Tibial nerve (tissue), 4 donors: ENCODE measurements around the gene KLF13.

Source experiments
- EP300 ChIP-seq, 2 donors: sonication (generic); formaldehyde crosslinking; IDR thresholded peaks; one replicate each; pipeline ENCODE4 v1.6.1; 2017; ENCODE audit warnings: antibody characterized with exemption in 2 of 2, mild to moderate bottlenecking in 1 of 2
- POLR2A ChIP-seq, 2 donors: fragments of 450-650 bp; IDR thresholded peaks; one replicate each; pipeline ENCODE4 v1.6.1; 2017; ENCODE audit warnings: antibody characterized with exemption in 2 of 2, mild to moderate bottlenecking in 2 of 2, moderate library complexity in 2 of 2
- TF ChIP-seq, protein P1 (sequence below), 5 experiments: fragments of 200-600 bp in 3 of 5; fragments of 450-650 bp in 2 of 5; sonication (generic) in 3 of 5; IDR thresholded peaks; one replicate each; pipeline ENCODE4 v1.5.1; 2016 to 2019; ENCODE audit warnings: antibody characterized with exemption in 5 of 5, mild to moderate bottlenecking in 3 of 5, moderate library complexity in 2 of 5

DNA sequence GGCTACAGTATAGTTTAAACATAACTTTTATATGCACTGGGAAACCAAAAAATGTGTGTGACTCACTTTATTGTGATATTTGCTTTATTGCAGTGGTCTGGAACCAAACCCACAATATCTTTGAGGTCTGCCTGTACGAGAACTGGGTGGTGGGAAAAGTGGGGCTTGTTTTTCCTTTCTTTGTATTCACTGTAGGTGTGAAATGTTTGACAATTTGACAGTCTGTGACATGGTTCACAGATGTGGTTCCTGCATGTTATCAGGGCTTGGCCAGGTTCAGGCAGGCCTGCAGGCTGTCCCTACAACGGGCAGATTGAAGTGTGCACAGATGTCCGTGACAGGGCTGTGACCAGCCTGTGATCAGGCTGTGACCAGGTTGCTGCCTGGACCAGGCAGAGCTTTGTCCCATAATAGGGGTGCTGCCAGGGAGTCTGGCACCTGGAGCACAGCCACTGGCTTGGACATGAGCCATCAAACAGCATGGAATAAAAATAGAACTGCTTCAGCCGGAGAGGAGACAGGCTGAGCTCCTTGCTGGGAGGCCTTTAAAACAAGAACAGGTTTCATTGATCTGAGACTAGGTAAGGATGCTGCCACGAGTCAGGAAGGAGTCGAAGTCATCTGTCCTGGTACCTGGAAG is 61.0 kb downstream of the KLF13 start:
- no peak for TF ChIP-seq EP300 (IDR thresholded peaks at IDR 0.05)
- no peak for TF ChIP-seq POLR2A (IDR thresholded peaks at IDR 0.05)
- TF ChIP-seq, protein P1, sequence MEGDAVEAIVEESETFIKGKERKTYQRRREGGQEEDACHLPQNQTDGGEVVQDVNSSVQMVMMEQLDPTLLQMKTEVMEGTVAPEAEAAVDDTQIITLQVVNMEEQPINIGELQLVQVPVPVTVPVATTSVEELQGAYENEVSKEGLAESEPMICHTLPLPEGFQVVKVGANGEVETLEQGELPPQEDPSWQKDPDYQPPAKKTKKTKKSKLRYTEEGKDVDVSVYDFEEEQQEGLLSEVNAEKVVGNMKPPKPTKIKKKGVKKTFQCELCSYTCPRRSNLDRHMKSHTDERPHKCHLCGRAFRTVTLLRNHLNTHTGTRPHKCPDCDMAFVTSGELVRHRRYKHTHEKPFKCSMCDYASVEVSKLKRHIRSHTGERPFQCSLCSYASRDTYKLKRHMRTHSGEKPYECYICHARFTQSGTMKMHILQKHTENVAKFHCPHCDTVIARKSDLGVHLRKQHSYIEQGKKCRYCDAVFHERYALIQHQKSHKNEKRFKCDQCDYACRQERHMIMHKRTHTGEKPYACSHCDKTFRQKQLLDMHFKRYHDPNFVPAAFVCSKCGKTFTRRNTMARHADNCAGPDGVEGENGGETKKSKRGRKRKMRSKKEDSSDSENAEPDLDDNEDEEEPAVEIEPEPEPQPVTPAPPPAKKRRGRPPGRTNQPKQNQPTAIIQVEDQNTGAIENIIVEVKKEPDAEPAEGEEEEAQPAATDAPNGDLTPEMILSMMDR (IDR thresholded peaks at IDR 0.05): no peak
